ENCODE measurements around the gene TBATA. TPM values are rescaled to one million over a fixed set of nuclear protein-coding genes. Genes with fewer than 3 reads are reported as not detected.

TBATA gene
- polyA plus RNA-seq, 1 of the 3 experiments (the other 2 are of a cell fraction): not detected

DNA sequence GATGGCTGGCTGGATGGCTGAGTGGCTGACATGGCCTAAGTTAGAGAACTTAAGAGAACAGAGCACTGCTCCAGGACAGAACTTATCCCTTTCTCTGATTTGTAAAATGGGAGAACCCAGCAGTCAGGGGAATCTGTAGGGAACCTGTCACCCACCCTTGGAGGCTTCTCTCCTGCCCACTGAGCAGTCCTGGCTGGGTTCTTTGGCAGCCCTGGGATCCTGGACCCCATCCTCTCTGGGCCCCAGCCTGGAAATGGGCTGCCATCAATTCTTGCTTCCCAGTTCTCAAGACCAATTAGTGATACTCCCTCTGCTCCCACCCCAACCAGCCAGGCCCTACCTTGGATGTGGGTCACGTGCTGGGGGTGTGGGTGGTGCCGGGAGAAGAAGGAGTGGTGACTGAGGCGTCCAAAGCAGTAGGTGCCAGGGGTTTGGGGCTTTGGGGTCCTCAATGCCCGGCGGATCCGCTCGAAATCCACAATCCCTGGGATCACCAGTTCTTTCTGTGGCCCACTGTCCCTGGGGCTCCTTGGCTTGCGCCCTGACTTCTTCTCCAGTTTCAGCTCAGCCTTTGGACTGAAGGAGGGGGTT lies 3.6 kb downstream of the TBATA start:
- Histone ChIP-seq H3K79me2 (ENCODE audit: insufficient read depth) (no peaks in the 10 kb centered on the region), H3K9ac (no peak overlapping the region), H4K20me1 (ENCODE audit: insufficient read depth) (no peaks in the 10 kb centered on the region), H3K4me2 (no peak overlapping the region), H3K4me1 (ENCODE audit: control insufficient read depth in 1 of 2, insufficient read depth in 2 of 2, low read depth in 1 of 2, low read length in 1 of 2) (peaks cover 0 to 10% of the 10 kb centered on the region in 2 experiments; a peak in 1 of 4 replicates), H3K27ac (ENCODE audit: low read depth in 2 of 2, low read length in 1 of 2) (no peak overlapping the region), H2AFZ (ENCODE audit: low read depth) (no peak overlapping the region), H3K27me3 (ENCODE audit: insufficient read depth) (0 out of 2 replicates have a peak, but pooled peaks cover 12% of the 10 kb centered on the region), H3K9me3 (no peaks in the 10 kb centered on the region), H3F3A (replicated peaks; ENCODE audit: insufficient read depth) (no peaks in the 10 kb centered on the region), H3K4me3 (ENCODE audit: low read depth in 2 of 2, low read length in 1 of 2) (no peak overlapping the region), H3K9me2 (no peaks in the 10 kb centered on the region), H3K36me3 (replicated peaks in 1 of 2; ENCODE audit: control insufficient read depth in 1 of 2, insufficient read depth in 2 of 2, low read length in 1 of 2) (no peaks in the 10 kb centered on the region)
- WGBS (ENCODE audit: low lambda C conversion rate): 57% methylated on average over 4 of the region's 8 CpGs
- ChIA-PET POLR2A (no interaction called here), CTCF (interaction anchor here (0.9 kb wide), 1 partner anchor 121 kb away, joined by 4 read pairs; no protein-coding TSS in a partner anchor)
- peak; percentile 5 for DNase-seq
- TF ChIP-seq NRF1 (IDR thresholded peaks at IDR 0.05; ENCODE audit: low read depth, low read length) (no peak), RAD21 (IDR thresholded peaks at IDR 0.05; ENCODE audit: low read length) (no peak), FOXM1 (IDR thresholded peaks at IDR 0.05; ENCODE audit: low read depth) (no peak), EP300 (IDR thresholded peaks at IDR 0.05; ENCODE audit: borderline replicate concordance in 1 of 2, low read depth in 1 of 2, low read length in 1 of 2) (no peak), FOSL2 (IDR thresholded peaks at IDR 0.05; ENCODE audit: borderline replicate concordance, low read depth) (no peak), MXI1 (IDR thresholded peaks at IDR 0.05; ENCODE audit: low read depth, low read length) (no peak), RFX5 (IDR thresholded peaks at IDR 0.05; ENCODE audit: low read length) (no peak), USF2 (IDR thresholded peaks at IDR 0.05; ENCODE audit: borderline replicate concordance, low read depth, low read length) (no peak), TAF1 (IDR thresholded peaks at IDR 0.05; ENCODE audit: borderline replicate concordance, low read depth, low read length) (no peak), JUND (IDR thresholded peaks at IDR 0.05) (no peak), SMC3 (IDR thresholded peaks at IDR 0.05; ENCODE audit: low read depth, low read length) (no peak), NFIC (IDR thresholded peaks at IDR 0.05; ENCODE audit: borderline replicate concordance) (no peak), SIN3A (IDR thresholded peaks at IDR 0.05; ENCODE audit: borderline replicate concordance, low read depth, low read length) (no peak), GATA2 (CRISPR knock-in tag; IDR thresholded peaks at IDR 0.05) (no peak), FOXJ3 (CRISPR knock-in tag; IDR thresholded peaks at IDR 0.05) (no peak), GABPA (IDR thresholded peaks at IDR 0.05; ENCODE audit: low read depth) (no peak)
- TF ChIP-seq, protein P1, sequence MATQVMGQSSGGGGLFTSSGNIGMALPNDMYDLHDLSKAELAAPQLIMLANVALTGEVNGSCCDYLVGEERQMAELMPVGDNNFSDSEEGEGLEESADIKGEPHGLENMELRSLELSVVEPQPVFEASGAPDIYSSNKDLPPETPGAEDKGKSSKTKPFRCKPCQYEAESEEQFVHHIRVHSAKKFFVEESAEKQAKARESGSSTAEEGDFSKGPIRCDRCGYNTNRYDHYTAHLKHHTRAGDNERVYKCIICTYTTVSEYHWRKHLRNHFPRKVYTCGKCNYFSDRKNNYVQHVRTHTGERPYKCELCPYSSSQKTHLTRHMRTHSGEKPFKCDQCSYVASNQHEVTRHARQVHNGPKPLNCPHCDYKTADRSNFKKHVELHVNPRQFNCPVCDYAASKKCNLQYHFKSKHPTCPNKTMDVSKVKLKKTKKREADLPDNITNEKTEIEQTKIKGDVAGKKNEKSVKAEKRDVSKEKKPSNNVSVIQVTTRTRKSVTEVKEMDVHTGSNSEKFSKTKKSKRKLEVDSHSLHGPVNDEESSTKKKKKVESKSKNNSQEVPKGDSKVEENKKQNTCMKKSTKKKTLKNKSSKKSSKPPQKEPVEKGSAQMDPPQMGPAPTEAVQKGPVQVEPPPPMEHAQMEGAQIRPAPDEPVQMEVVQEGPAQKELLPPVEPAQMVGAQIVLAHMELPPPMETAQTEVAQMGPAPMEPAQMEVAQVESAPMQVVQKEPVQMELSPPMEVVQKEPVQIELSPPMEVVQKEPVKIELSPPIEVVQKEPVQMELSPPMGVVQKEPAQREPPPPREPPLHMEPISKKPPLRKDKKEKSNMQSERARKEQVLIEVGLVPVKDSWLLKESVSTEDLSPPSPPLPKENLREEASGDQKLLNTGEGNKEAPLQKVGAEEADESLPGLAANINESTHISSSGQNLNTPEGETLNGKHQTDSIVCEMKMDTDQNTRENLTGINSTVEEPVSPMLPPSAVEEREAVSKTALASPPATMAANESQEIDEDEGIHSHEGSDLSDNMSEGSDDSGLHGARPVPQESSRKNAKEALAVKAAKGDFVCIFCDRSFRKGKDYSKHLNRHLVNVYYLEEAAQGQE (IDR thresholded peaks at IDR 0.05; ENCODE audit: low read depth, low read length): no peak
- TF ChIP-seq, protein P2, sequence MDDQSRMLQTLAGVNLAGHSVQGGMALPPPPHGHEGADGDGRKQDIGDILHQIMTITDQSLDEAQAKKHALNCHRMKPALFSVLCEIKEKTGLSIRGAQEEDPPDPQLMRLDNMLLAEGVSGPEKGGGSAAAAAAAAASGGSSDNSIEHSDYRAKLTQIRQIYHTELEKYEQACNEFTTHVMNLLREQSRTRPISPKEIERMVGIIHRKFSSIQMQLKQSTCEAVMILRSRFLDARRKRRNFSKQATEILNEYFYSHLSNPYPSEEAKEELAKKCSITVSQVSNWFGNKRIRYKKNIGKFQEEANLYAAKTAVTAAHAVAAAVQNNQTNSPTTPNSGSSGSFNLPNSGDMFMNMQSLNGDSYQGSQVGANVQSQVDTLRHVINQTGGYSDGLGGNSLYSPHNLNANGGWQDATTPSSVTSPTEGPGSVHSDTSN (IDR thresholded peaks at IDR 0.05): no peak
- TF ChIP-seq, protein P3, sequence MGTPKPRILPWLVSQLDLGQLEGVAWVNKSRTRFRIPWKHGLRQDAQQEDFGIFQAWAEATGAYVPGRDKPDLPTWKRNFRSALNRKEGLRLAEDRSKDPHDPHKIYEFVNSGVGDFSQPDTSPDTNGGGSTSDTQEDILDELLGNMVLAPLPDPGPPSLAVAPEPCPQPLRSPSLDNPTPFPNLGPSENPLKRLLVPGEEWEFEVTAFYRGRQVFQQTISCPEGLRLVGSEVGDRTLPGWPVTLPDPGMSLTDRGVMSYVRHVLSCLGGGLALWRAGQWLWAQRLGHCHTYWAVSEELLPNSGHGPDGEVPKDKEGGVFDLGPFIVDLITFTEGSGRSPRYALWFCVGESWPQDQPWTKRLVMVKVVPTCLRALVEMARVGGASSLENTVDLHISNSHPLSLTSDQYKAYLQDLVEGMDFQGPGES (IDR thresholded peaks at IDR 0.05; ENCODE audit: low read depth, low read length): no peak
- TF ChIP-seq, protein P4, sequence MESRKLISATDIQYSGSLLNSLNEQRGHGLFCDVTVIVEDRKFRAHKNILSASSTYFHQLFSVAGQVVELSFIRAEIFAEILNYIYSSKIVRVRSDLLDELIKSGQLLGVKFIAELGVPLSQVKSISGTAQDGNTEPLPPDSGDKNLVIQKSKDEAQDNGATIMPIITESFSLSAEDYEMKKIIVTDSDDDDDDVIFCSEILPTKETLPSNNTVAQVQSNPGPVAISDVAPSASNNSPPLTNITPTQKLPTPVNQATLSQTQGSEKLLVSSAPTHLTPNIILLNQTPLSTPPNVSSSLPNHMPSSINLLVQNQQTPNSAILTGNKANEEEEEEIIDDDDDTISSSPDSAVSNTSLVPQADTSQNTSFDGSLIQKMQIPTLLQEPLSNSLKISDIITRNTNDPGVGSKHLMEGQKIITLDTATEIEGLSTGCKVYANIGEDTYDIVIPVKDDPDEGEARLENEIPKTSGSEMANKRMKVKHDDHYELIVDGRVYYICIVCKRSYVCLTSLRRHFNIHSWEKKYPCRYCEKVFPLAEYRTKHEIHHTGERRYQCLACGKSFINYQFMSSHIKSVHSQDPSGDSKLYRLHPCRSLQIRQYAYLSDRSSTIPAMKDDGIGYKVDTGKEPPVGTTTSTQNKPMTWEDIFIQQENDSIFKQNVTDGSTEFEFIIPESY (IDR thresholded peaks at IDR 0.05; ENCODE audit: borderline replicate concordance, low read depth): no peak
